Stimulated activated CD8-positive, alpha-beta memory T cell treated with anti-CD3 and anti-CD28 coated beads, Interleukin-7, amount 100 ng/mL, for 1 hour (primary cell): ENCODE data around the gene REX1BD.

Experiments used
- DNase-seq, 2 donors: peaks; one replicate each; pipeline ENCODE4 v3.0.0-alpha.2; 2020; ENCODE audit warnings: low read depth in 2 of 2

The REX1BD gene

GRCh38 chr19:18613589-18614234, 25.1 kb downstream of the REX1BD start:
- no peak for DNase-seq

DNA sequence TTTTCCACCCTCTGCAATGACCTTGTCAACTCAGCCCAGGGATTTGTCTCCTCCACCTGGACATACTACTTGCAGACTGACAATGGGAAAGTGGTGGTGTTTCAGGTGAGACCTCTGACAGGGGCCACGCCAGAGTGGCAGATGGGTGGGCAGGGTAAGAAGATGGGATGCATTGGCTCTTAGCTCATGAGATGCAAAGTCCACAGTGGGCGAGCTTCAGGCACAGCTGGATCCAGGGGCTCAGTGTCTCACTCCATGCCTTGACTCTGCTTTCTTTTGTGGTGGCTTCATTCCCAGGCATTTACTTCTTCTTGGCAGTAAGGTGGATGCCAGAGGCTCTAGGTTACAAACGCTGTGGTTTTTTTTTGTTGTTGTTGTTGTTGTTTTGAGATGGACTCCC, 27.4 kb downstream of the REX1BD start:
- DNase-seq: no peak

- no peak for DNase-seq
Measured at GRCh38 chr19:18617562-18617961, 29.0 kb downstream of the REX1BD start.

DNA sequence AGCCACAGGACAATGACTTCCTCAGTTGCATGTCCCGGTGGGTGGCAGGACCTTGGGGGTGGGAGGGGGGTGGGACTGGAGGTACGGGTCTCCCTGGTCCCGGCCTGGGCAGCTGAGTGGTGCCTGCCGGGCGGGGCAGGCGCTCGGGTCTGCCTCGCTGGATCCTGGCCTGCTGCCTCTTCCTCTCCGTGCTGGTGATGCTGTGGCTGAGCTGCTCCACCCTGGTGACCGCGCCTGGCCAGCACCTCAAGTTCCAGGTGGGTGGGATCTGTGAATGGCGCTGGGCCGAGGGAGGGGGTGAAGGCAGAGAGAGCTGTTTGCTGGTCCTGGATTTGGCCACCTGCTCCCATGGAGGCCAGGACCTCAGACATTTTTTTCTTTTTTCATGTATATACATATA, 29.6 kb downstream of the REX1BD start:
- DNase-seq: no peak

GRCh38 chr19:18620311-18620710, 31.7 kb downstream of the REX1BD start:
- DNase-seq: no peak

GRCh38 chr19:18620902-18621301, 32.3 kb downstream of the REX1BD start:
- no peak for DNase-seq

DNA sequence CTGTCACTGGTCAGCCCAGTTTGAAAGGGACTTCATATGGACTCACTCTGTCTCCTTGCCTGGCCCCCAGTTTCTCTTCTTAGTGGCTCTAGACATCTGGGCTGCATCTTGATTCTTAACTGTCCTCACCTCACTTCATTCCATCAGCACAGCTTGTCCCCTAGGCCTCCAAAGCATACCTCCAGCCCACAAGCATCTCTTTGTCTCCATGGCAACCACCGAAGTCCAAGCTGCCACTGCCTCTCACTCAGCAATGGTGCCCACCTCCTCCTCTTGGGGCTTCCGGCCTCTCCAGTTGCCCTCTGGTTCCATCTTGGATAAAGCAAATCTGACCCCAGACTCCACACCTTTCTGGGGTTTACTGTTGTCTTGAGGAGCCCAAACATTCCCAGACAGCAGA, 38.3 kb downstream of the REX1BD start:
- DNase-seq: no peak

- no peak for DNase-seq
Measured at GRCh38 chr19:18629166-18630088, 40.8 kb downstream of the REX1BD start.

GRCh38 chr19:18633321-18633720, 44.7 kb downstream of the REX1BD start:
- DNase-seq: no peak

DNA sequence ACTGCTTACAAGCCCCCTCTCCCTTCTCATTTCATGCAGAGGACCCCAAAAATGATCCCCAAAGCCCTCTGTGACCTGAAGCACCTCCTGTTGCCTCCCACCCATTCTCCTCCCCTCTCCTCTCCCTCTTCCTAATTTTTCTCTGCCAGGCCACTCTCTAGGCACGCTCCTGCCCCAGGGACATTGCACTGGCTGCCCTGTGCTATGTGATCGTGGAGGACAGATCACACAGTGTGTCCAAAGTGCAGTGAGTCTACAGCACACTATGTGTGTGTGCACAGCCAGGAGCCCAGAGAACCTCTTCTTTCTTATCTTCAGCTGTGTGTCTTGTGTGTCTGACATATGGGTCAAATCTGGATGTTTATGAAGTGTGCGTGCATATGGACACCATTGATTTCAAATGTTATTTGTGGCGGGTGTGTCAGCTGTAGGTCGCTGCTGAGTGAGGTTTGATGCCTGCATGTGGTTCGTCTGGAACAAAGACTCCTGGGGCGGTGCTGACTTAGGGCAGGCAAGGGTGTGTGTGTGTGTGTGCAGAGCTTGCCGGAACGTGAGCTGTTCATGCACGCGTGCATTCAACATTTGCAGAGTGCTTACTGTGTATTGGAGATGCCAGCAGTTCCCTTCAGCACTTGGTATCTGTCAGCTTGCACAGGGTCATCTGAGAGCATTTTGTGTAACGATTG, 46.2 kb downstream of the REX1BD start:
- no peak for DNase-seq

GRCh38 chr19:18635831-18636182, 47.2 kb downstream of the REX1BD start:
- no peak for DNase-seq

GRCh38 chr19:18636183-18636968, 47.8 kb downstream of the REX1BD start:
- peak; percentile 98 to 100 for DNase-seq

GRCh38 chr19:18636969-18637629, 48.5 kb downstream of the REX1BD start, which contains the start of gene KLHL26:
KLHL26 (plus strand) TSS chr19:18637028; CDS start chr19:18637055, 27 bp downstream.
- DNase-seq: no peak

DNA sequence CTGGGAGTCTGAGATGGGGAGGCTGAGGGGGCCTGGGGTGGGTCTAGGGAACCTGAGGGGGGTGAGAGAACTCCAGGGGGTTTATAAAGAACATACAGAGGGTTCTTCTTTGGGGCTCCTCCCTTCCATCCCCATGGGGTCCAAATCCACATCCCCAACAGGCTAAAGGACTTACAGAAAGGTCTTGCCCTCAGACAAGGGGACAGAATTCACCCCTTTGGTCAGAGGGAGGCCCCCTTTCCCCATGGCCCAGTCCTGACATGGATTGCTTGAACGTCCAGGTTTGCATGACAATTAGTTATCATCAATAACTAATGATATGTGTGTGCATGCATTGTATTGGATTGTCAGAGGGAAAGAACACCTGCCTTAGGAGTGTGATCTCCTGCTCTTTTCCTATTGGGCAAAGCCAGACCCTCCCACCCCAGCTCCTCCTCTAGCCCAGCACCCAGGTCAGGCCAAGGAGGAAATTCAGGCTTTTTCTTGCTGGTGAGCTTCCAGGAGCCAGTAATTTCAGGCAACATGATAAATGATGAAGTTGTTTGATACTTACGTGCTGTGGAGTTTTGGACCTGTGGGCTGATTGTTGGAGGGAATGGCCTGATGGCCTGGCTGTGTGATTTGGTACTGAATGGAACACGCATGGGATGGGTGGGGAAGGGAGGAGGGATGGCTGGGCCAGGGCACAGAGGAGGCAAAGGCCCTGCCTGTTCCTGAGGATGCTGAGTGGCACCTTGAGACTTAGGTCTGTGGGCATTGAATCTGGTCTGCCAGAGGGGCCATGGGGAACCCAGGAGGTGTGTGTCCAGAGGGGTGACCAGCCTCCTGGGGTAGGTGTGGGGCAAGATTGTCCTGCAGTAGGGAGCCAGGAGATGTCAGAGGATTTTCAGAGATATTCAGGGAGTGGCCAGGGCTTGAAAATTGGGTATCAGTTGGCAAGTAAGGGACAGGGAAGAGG, 49.4 kb downstream of the REX1BD start:
- DNase-seq: no peak

GRCh38 chr19:18639706-18640243, 51.2 kb downstream of the REX1BD start:
- DNase-seq: no peak
